ENCODE measurements around the gene COQ5.
A peak's percentile ranks its signal among the peaks of the same experiment; 100 is the strongest.

The COQ5 gene

DNA sequence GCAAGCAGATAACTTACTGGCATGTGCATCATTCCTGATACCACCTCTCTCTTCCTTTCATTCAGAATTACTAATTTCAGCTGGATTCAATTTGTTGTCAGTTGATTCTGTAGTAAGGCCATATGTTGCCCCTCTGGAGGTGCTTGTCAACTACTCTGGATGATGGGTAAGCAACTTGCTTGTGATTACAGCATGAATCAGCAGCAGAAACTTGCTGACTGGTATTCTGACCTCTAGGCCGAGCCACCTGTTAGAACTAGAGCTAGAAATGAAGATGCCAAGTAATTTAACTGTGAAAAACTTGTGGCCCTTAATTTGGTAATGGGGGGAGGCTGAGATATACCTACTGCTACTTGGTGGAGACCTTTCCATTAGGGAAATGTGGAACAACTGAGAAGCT, 10.3 kb upstream of the COQ5 start:
- DNase-seq (ENCODE audit: extremely low spot score), result no peak
- POLR2A ChIA-PET, result interaction anchor here (1.0 to 2.4 kb wide), 2 partner anchors 43 to 248 kb away, joined by 3 to 7 read pairs; partner anchors contain the start of genes POP5 and RNU4-2
- CTCF ChIA-PET, result no interaction called here
- no peak for TF ChIP-seq FOXK2 (IDR thresholded peaks at IDR 0.05)
- no peak for TF ChIP-seq ARNT (IDR thresholded peaks at IDR 0.05)

- ChIA-PET POLR2A (interaction anchor here (0.8 to 2.4 kb wide), 6 partner anchors 9 to 247 kb away, joined by 3 to 7 read pairs (median 4); partner anchors contain the start of genes COQ5, POP5, RNU4-2 and SRSF9), CTCF (no interaction called here)
- no peak for DNase-seq (ENCODE audit: extremely low spot score)
- TF ChIP-seq HDGF (IDR thresholded peaks at IDR 0.05; ENCODE audit: borderline replicate concordance) (no peak), FOXM1 (IDR thresholded peaks at IDR 0.05; ENCODE audit: borderline replicate concordance) (no peak), CTBP1 (IDR thresholded peaks at IDR 0.05; ENCODE audit: borderline replicate concordance) (no peak), SP1 (IDR thresholded peaks at IDR 0.05) (no peak), FOXA1 (IDR thresholded peaks at IDR 0.05) (no peak), FOXK2 (IDR thresholded peaks at IDR 0.05) (no peak), LEF1 (IDR thresholded peaks at IDR 0.05; ENCODE audit: borderline replicate concordance) (no peak), ELF4 (IDR thresholded peaks at IDR 0.05) (no peak), ARNT (IDR thresholded peaks at IDR 0.05) (no peak), NFRKB (IDR thresholded peaks at IDR 0.05) (no peak), L3MBTL2 (conservative IDR thresholded peaks at IDR 0.05) (no peak), ZNF384 (IDR thresholded peaks at IDR 0.05) (no peak), SUZ12 (IDR thresholded peaks at IDR 0.05) (no peak), TARDBP (IDR thresholded peaks at IDR 0.05) (no peak)
Observed at GRCh38 chr12:120538281-120539156, 9.6 kb upstream of the COQ5 start.

DNA sequence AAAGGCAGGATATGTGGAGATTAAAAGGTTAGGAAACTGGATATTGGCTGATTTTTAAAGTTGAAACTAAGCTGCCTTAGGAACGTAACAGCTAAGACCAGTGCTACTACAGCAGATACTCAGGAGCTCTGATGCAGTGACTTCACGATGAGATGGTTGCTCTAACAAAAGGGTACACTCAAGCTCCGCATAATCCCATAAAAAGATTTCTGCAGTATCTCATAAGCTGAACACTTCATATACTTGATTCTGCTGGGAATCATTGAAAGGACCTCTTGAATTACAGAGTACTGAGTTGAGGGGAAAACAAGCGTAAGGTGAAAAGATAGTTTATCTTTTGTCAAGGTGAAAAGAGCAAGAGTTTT, 8.9 kb upstream of the COQ5 start:
- DNase-seq (ENCODE audit: extremely low spot score), result no peak
- TF ChIP-seq LEF1 (IDR thresholded peaks at IDR 0.05; ENCODE audit: borderline replicate concordance), result no peak
- ChIA-PET CTCF (no interaction called here), POLR2A (interaction anchor here (0.8 to 2.4 kb wide), 5 partner anchors 8 to 246 kb away, joined by 3 to 7 read pairs (median 5); partner anchors contain the start of genes COQ5, RNU4-2 and SRSF9)

- DNase-seq (ENCODE audit: extremely low spot score), result no peak
- ChIA-PET CTCF (interaction anchor here (1.1 kb wide), 1 partner anchor 10 kb away, joined by 3 read pairs; no protein-coding TSS in a partner anchor), POLR2A (interaction anchor here (1.1 to 2.1 kb wide), 3 partner anchors 11 to 245 kb away, joined by 3 to 5 read pairs (median 4); partner anchors contain the start of genes POP5 and RNU4-2)
- no peak for TF ChIP-seq L3MBTL2 (conservative IDR thresholded peaks at IDR 0.05)
- no peak for TF ChIP-seq FOXK2 (IDR thresholded peaks at IDR 0.05)
- no peak for TF ChIP-seq NFRKB (IDR thresholded peaks at IDR 0.05)
- no peak for TF ChIP-seq CTBP1 (IDR thresholded peaks at IDR 0.05; ENCODE audit: borderline replicate concordance)
- no peak for TF ChIP-seq ELF4 (IDR thresholded peaks at IDR 0.05)
- TF ChIP-seq ARNT (IDR thresholded peaks at IDR 0.05), result no peak
- TF ChIP-seq HDGF (IDR thresholded peaks at IDR 0.05; ENCODE audit: borderline replicate concordance), result no peak
- no peak for TF ChIP-seq FOXA1 (IDR thresholded peaks at IDR 0.05)
- no peak for TF ChIP-seq LEF1 (IDR thresholded peaks at IDR 0.05; ENCODE audit: borderline replicate concordance)
- TF ChIP-seq FOXM1 (IDR thresholded peaks at IDR 0.05; ENCODE audit: borderline replicate concordance), result no peak
- no peak for TF ChIP-seq TARDBP (IDR thresholded peaks at IDR 0.05)
- no peak for TF ChIP-seq PKNOX1 (IDR thresholded peaks at IDR 0.05)
- TF ChIP-seq BHLHE40 (IDR thresholded peaks at IDR 0.05; ENCODE audit: borderline replicate concordance), result no peak
- no peak for TF ChIP-seq SUZ12 (IDR thresholded peaks at IDR 0.05)
- TF ChIP-seq SP1 (IDR thresholded peaks at IDR 0.05), result no peak
- TF ChIP-seq ZNF384 (IDR thresholded peaks at IDR 0.05), result no peak
Observed at GRCh38 chr12:120536064-120536791, 7.3 kb upstream of the COQ5 start.

GRCh38 chr12:120534703-120535655, 6.0 kb upstream of the COQ5 start:
- ChIA-PET CTCF (interaction anchor here (1.1 to 1.2 kb wide), 2 partner anchors 11 to 47 kb away, joined by 3 read pairs; partner anchors contain the start of gene POP5), POLR2A (interaction anchor here (0.6 to 2.1 kb wide), 7 partner anchors 8 to 244 kb away, joined by 3 to 5 read pairs (median 3); partner anchors contain the start of genes POP5, RNU4-2 and SRSF9)
- TF ChIP-seq NFRKB (IDR thresholded peaks at IDR 0.05), result no peak
- no peak for TF ChIP-seq BHLHE40 (IDR thresholded peaks at IDR 0.05; ENCODE audit: borderline replicate concordance)
- no peak for TF ChIP-seq ARNT (IDR thresholded peaks at IDR 0.05)
- no peak for TF ChIP-seq CTBP1 (IDR thresholded peaks at IDR 0.05; ENCODE audit: borderline replicate concordance)
- TF ChIP-seq PKNOX1 (IDR thresholded peaks at IDR 0.05), result no peak
- TF ChIP-seq FOXM1 (IDR thresholded peaks at IDR 0.05; ENCODE audit: borderline replicate concordance), result no peak
- TF ChIP-seq SUZ12 (IDR thresholded peaks at IDR 0.05), result no peak
- no peak for TF ChIP-seq FOXA1 (IDR thresholded peaks at IDR 0.05)
- TF ChIP-seq SP1 (IDR thresholded peaks at IDR 0.05), result no peak
- TF ChIP-seq L3MBTL2 (conservative IDR thresholded peaks at IDR 0.05), result no peak
- TF ChIP-seq HDGF (IDR thresholded peaks at IDR 0.05; ENCODE audit: borderline replicate concordance), result no peak
- no peak for TF ChIP-seq ZNF384 (IDR thresholded peaks at IDR 0.05)
- no peak for TF ChIP-seq ELF4 (IDR thresholded peaks at IDR 0.05)
- no peak for TF ChIP-seq FOXK2 (IDR thresholded peaks at IDR 0.05)
- no peak for TF ChIP-seq LEF1 (IDR thresholded peaks at IDR 0.05; ENCODE audit: borderline replicate concordance)
- DNase-seq (ENCODE audit: extremely low spot score), result peak; percentile 67
